Right atrium auricular region (tissue), 2 donors: Measurements from ENCODE around the gene DOCK4. TPM values are rescaled to one million over a fixed set of nuclear protein-coding genes. Genes with fewer than 3 reads are reported as not detected.

ENCODE experiments used
- DNase-seq: peaks from one replicate; pipeline ENCODE4 v3.0.0-alpha.2; 2019; ENCODE audit warnings: low spot score
- H3K27ac ChIP-seq, 2 donors: fragments of 200-600 bp; sonication (generic); 1 replicate in 1 of 2; 2 replicates in 1 of 2; pipeline ENCODE4 v1.5.1; 2016 to 2019
- H3K27me3 ChIP-seq, 2 donors: fragments of 200-600 bp; sonication (generic); one replicate each; pipeline versions ENCODE4 v1.5.1 to v1.6.0; 2017 to 2019
- H3K36me3 ChIP-seq: fragments of 200-600 bp; sonication (generic); one replicate; pipeline ENCODE4 v1.5.1; 2016
- H3K4me1 ChIP-seq, 2 donors: fragments of 200-600 bp; sonication (generic); one replicate each; pipeline versions ENCODE4 v1.5.1 to v1.6.0; 2017 to 2019
- H3K4me3 ChIP-seq, 2 donors: fragments of 200-600 bp; sonication (generic); 1 replicate in 1 of 2; 2 replicates in 1 of 2; pipeline ENCODE4 v1.5.1; 2017 to 2019; ENCODE audit warnings: mild to moderate bottlenecking in 1 of 2, moderate library complexity in 1 of 2
- H3K9me3 ChIP-seq, 2 donors: fragments of 200-600 bp; sonication (generic); one replicate each; pipeline ENCODE4 v1.5.1; 2019
- total RNA-seq, 2 donors: library from RNA; depleted of rRNA; stranded (reverse); fragments of >200 nt; gene quantifications; one replicate each; pipeline ENCODE4 v1.1.0, GENCODE V29; 2016
- TF ChIP-seq, protein P1 (sequence below), 2 donors: fragments of 200-600 bp; sonication (generic); IDR thresholded peaks; one replicate each; pipeline ENCODE4 v1.5.1; 2019; ENCODE audit warnings: antibody characterized with exemption in 2 of 2

DOCK4 gene
- total RNA-seq, 2 donors from 2014 or later: 12.3 to 17.8 TPM

DNA sequence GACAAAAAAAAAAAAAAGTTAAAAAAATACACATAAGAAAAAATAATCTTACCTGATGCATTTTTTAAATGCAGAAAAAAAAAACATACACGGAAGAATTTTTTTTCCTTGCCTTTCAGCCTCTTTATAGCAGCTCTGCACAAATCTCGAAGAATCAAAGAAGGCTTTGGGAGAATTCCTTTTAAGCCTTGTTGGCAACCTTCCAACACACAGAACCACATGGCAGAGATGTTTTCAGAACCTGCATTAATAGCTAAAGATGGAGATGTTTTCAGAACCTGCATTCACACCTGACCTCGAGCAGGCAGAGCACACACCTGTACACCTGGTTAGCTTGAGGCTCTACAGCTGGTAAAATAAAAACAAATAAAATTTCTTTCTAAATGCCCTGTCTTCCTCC is 65.6 kb downstream of the DOCK4 start:
- Histone ChIP-seq H3K36me3 (no peaks in the 10 kb centered on the region), H3K4me3 (no peak overlapping the region), H3K9me3 (no peaks in the 10 kb centered on the region), H3K27me3 (no peaks in the 10 kb centered on the region), H3K4me1 (peaks cover 0 to 31% of the 10 kb centered on the region in 2 donors), H3K27ac (no peak overlapping the region)
- no peak for DNase-seq
- TF ChIP-seq, protein P1, sequence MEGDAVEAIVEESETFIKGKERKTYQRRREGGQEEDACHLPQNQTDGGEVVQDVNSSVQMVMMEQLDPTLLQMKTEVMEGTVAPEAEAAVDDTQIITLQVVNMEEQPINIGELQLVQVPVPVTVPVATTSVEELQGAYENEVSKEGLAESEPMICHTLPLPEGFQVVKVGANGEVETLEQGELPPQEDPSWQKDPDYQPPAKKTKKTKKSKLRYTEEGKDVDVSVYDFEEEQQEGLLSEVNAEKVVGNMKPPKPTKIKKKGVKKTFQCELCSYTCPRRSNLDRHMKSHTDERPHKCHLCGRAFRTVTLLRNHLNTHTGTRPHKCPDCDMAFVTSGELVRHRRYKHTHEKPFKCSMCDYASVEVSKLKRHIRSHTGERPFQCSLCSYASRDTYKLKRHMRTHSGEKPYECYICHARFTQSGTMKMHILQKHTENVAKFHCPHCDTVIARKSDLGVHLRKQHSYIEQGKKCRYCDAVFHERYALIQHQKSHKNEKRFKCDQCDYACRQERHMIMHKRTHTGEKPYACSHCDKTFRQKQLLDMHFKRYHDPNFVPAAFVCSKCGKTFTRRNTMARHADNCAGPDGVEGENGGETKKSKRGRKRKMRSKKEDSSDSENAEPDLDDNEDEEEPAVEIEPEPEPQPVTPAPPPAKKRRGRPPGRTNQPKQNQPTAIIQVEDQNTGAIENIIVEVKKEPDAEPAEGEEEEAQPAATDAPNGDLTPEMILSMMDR (IDR thresholded peaks at IDR 0.05): no peak

GRCh38 chr7:112138938-112139337 is 67.3 kb downstream of the DOCK4 start:
- Histone ChIP-seq H3K36me3 (no peaks in the 10 kb centered on the region), H3K27ac (no peak overlapping the region), H3K4me3 (no peak overlapping the region), H3K27me3 (no peaks in the 10 kb centered on the region), H3K9me3 (no peaks in the 10 kb centered on the region), H3K4me1 (peaks cover 0 to 25% of the 10 kb centered on the region in 2 donors)
- TF ChIP-seq, protein P1 (IDR thresholded peaks at IDR 0.05): no peak
- no peak for DNase-seq

- peaks cover 0 to 20% of the 10 kb centered on the region in 2 donors for H3K4me1 ChIP-seq
- no peaks in the 10 kb centered on the region for H3K9me3 ChIP-seq
- TF ChIP-seq, protein P1 (IDR thresholded peaks at IDR 0.05): no peak
- no peaks in the 10 kb centered on the region for H3K27me3 ChIP-seq
- no peak overlapping the region for H3K27ac ChIP-seq
- DNase-seq: no peak
- no peaks in the 10 kb centered on the region for H3K36me3 ChIP-seq
- H3K4me3 ChIP-seq: no peak overlapping the region
These were observed 67.8 kb downstream of the DOCK4 start for GRCh38 chr7:112138325-112138852.

DNA sequence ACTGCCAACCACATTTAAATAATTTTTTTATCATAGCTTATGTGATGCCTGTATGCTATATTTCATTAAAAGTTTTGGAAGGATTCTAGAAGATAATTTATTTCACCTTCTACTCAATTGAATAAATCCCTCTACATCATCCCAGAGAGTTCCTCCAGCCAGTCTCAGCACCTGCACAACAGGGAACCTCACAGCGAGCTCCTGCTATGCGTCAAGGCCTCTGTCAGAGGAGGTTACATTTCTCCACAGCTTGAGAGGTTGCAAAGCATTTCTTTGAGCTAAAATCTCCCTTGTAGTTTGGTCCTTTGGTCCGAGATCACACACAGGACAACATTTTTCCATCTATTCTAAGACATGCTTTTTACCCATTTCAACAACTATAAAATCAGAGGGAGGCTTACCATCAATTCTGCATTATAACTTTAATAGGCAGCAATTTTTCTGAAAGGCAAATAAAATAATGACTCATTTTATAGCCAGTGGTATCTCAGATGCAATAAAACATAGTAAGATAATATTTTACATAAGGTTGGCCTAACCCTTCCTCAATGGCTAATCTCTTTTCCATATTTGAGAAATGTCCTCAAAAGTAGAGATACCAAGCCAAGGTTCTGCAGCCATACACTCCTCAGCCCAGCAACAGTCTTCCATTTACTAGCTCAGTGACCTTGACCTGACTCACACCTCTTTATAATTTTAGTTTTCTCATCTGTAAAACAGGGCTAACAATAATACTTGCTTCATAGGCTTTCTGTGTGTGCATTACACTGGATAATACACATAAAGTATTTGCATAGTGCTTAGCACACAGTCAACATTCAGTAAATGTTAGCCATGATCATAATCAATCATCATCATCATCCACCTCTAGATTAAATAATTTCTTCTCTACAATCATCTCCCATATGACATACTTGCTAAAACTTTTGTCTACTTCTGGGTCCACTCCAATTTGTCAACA is 68.8 kb downstream of the DOCK4 start:
- DNase-seq: no peak
- no peaks in the 10 kb centered on the region for H3K9me3 ChIP-seq
- no peak overlapping the region for H3K4me3 ChIP-seq
- H3K27ac ChIP-seq: no peak overlapping the region
- H3K36me3 ChIP-seq: no peaks in the 10 kb centered on the region
- TF ChIP-seq, protein P1 (IDR thresholded peaks at IDR 0.05): no peak
- H3K27me3 ChIP-seq: no peaks in the 10 kb centered on the region
- H3K4me1 ChIP-seq: peaks cover 0 to 25% of the 10 kb centered on the region in 2 donors

- no peak overlapping the region for H3K27ac ChIP-seq
These were observed 69.8 kb downstream of the DOCK4 start for GRCh38 chr7:112136271-112137008.

More at GRCh38 chr7:112136271-112137008, 69.8 kb downstream of the DOCK4 start:
- Histone ChIP-seq H3K36me3 (no peaks in the 10 kb centered on the region), H3K9me3 (no peaks in the 10 kb centered on the region), H3K4me3 (no peak overlapping the region), H3K27me3 (no peaks in the 10 kb centered on the region), H3K4me1 (peaks cover 0 to 35% of the 10 kb centered on the region in 2 donors)
- DNase-seq: no peak
- TF ChIP-seq, protein P1 (IDR thresholded peaks at IDR 0.05): no peak
